Fibroblast of lung (primary cell): ENCODE data around the gene NUP93. TPM values are rescaled to one million over a fixed set of nuclear protein-coding genes. Genes with fewer than 3 reads are reported as not detected.

ENCODE experiments used
- DNase-seq, 2 donors: peaks; one replicate each; pipeline versions ENCODE4 v3.0.0 to v3.0.0-alpha.2; 2010; ENCODE audit warnings: low read depth in 2 of 2
- H2AFZ ChIP-seq: 2 replicates; pipeline ENCODE4 v1.5.1; 2012; ENCODE audit warnings: low read length, control low read depth, inconsistent platforms
- H3K27ac ChIP-seq: 2 replicates; pipeline ENCODE4 v1.5.1; 2011; ENCODE audit warnings: low read length, control low read depth; ENCODE audit not compliant: insufficient read depth
- H3K27me3 ChIP-seq: 2 replicates; pipeline ENCODE4 v1.5.1; 2011; ENCODE audit warnings: mild to moderate bottlenecking, low read length; ENCODE audit not compliant: control insufficient read depth, insufficient read depth
- H3K36me3 ChIP-seq: 2 replicates; pipeline ENCODE4 v1.5.1; 2011; ENCODE audit warnings: low read length; ENCODE audit not compliant: control insufficient read depth, insufficient read depth
- H3K4me1 ChIP-seq: 2 replicates; pipeline ENCODE4 v1.5.1; 2011; ENCODE audit warnings: low read length; ENCODE audit not compliant: control insufficient read depth, insufficient read depth; ENCODE audit errors: extremely low read depth
- H3K4me2 ChIP-seq: 2 replicates; pipeline ENCODE4 v1.5.1; 2011; ENCODE audit warnings: low read length, control low read depth; ENCODE audit not compliant: insufficient read depth; ENCODE audit errors: extremely low read depth
- H3K4me3 ChIP-seq, 4 experiments: fragments of 200-600 bp in 1 of 4; sonication (generic) in 1 of 4; replicated peaks in 1 of 4; 2 replicates each; pipeline ENCODE4 v1.5.1; 2011 to 2016; ENCODE audit warnings: low read length in 4 of 4, low read depth in 3 of 4, mild to moderate bottlenecking in 3 of 4, control low read depth in 2 of 4, inconsistent platforms in 1 of 4, mixed read lengths in 1 of 4; ENCODE audit not compliant: insufficient read depth in 1 of 4; ENCODE audit errors: control extremely low read depth in 1 of 4
- H3K79me2 ChIP-seq: 2 replicates; pipeline ENCODE4 v1.5.1; 2012; ENCODE audit warnings: mild to moderate bottlenecking, low read length, inconsistent platforms; ENCODE audit not compliant: control insufficient read depth, insufficient read depth
- H3K9ac ChIP-seq: 2 replicates; pipeline ENCODE4 v1.5.1; 2011; ENCODE audit warnings: mild to moderate bottlenecking, low read length, control low read depth; ENCODE audit not compliant: insufficient read depth
- H3K9me3 ChIP-seq: 2 replicates; pipeline ENCODE4 v1.5.1; 2012; ENCODE audit warnings: low read depth, low read length; ENCODE audit not compliant: control insufficient read depth, insufficient read depth
- H4K20me1 ChIP-seq: 2 replicates; pipeline ENCODE4 v1.5.1; 2011; ENCODE audit warnings: low read length; ENCODE audit not compliant: control insufficient read depth, insufficient read depth; ENCODE audit errors: extremely low read depth
- EZH2 ChIP-seq: IDR thresholded peaks from 2 replicates; pipeline ENCODE4 v1.5.1; 2012; ENCODE audit warnings: low read length, control low read depth, mild to moderate bottlenecking; ENCODE audit errors: missing control alignments
- polyA plus RNA-seq, 2 donors: library from polyadenylated mRNA; depleted of rRNA in 1 of 2; stranded (reverse) in 1 of 2; unstranded in 1 of 2; fragments of >200 nt; gene quantifications; 2 replicates each; pipeline ENCODE4 v1.2.1, GENCODE V29; 2011 to 2012; ENCODE audit warnings: missing spikeins in 1 of 2
- total RNA-seq: library from RNA; depleted of rRNA; stranded (reverse); fragments of >200 nt; gene quantifications from 2 replicates; pipeline ENCODE4 v1.2.1, GENCODE V29; 2014
- TF ChIP-seq, protein P1 (sequence below), 2 donors: IDR thresholded peaks in 1 of 2; conservative IDR thresholded peaks in 1 of 2; 1 replicate in 1 of 2; 2 replicates in 1 of 2; pipeline ENCODE4 v1.5.1; 2011 to 2012; ENCODE audit warnings: low read length in 2 of 2, control low read depth in 1 of 2, inconsistent platforms in 1 of 2, low read depth in 1 of 2, mild to moderate bottlenecking in 1 of 2

The NUP93 gene
- total and polyA plus RNA-seq, 2 donors (not counting 1 experiment from before 2014, with no cell fraction given): 37.6 to 42.9 TPM

DNA sequence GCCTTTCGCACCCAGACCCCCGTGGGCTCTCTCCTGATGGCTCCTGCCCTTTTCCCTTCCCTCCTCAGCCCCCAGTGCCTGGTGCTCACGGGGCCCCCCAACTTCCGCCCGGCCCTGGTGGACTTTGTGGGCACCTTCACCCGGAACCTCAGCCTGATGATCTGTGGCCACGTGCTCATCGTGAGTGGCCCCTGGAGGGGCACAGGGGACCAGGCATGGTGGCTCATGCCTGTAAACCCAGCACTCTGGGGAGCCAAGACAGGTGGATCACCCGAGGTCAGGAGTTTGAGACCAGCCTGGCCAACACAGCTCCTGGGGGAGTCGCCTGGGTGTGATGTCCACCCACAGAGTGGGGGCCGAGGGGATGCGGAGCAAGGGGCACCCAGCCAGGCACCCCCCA lies 156.4 kb downstream of the NUP93 start:
- Histone ChIP-seq H3K9ac (no peak overlapping the region), H3K27ac (no peak overlapping the region), H3K79me2 (no peaks in the 10 kb centered on the region), H3K4me3 (no peak overlapping the region), H4K20me1 (no peaks in the 10 kb centered on the region), H2AFZ (no peak overlapping the region), H3K4me2 (no peak overlapping the region), H3K4me1 (no peaks in the 10 kb centered on the region), H3K36me3 (no peaks in the 10 kb centered on the region), H3K9me3 (no peaks in the 10 kb centered on the region), H3K27me3 (no peaks in the 10 kb centered on the region)
- TF ChIP-seq EZH2: no peak
- TF ChIP-seq, protein P1, sequence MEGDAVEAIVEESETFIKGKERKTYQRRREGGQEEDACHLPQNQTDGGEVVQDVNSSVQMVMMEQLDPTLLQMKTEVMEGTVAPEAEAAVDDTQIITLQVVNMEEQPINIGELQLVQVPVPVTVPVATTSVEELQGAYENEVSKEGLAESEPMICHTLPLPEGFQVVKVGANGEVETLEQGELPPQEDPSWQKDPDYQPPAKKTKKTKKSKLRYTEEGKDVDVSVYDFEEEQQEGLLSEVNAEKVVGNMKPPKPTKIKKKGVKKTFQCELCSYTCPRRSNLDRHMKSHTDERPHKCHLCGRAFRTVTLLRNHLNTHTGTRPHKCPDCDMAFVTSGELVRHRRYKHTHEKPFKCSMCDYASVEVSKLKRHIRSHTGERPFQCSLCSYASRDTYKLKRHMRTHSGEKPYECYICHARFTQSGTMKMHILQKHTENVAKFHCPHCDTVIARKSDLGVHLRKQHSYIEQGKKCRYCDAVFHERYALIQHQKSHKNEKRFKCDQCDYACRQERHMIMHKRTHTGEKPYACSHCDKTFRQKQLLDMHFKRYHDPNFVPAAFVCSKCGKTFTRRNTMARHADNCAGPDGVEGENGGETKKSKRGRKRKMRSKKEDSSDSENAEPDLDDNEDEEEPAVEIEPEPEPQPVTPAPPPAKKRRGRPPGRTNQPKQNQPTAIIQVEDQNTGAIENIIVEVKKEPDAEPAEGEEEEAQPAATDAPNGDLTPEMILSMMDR (conservative IDR thresholded peaks at IDR 0.05 in 1 of 2, IDR thresholded peaks at IDR 0.05 in 1 of 2; ENCODE audit: low read depth in 1 of 2, low read length in 2 of 2): no peak
- no peak for DNase-seq

DNA sequence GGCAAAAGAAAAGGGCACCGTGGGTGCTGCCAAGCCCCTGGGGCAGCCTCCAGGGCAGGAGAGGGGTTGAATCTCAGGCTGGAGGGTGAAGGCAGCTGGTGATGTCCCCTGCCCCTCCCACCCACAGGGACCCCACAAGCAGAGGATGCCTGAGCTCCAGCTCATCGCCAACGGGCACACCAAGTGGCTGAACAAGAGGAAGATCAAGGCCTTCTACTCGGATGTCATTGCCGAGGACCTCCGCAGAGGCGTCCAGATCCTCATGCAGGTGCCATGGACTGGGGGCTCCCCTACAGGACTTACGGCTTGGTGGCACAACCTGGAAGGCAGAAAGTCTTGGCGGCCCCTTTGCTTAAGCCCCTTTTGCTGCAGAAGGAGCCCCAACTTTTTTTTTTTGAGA lies 156.9 kb downstream of the NUP93 start:
- Histone ChIP-seq H3K4me1 (no peaks in the 10 kb centered on the region), H2AFZ (no peak overlapping the region), H3K27ac (no peak overlapping the region), H3K4me2 (no peak overlapping the region), H3K4me3 (no peak overlapping the region), H3K79me2 (no peaks in the 10 kb centered on the region), H3K36me3 (no peaks in the 10 kb centered on the region), H4K20me1 (no peaks in the 10 kb centered on the region), H3K27me3 (no peaks in the 10 kb centered on the region), H3K9me3 (no peaks in the 10 kb centered on the region), H3K9ac (no peak overlapping the region)
- no peak for DNase-seq
- no peak for TF ChIP-seq EZH2
- TF ChIP-seq, protein P1 (conservative IDR thresholded peaks at IDR 0.05 in 1 of 2, IDR thresholded peaks at IDR 0.05 in 1 of 2; ENCODE audit: low read depth in 1 of 2, low read length in 2 of 2): no peak

DNA sequence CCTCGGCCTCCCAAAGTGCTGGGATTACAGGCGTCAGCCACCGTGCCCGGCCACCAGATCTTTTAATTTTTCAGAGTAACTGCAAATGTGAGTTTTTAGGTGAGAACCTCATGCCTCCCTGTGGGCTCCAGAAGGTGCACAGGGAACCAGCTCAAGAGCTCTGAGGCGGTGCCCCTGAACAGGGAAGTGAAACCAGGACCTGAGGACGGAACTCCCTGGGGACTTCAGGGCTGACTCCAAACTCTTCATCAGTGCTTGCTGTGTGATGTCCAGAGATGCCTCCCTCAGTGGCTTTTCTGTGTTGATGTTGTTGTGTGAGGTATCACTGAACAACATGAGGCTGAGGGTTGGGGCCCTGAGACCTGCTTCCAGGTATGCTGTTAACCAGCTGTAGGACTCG lies 158.9 kb downstream of the NUP93 start:
- TF ChIP-seq EZH2: no peak
- TF ChIP-seq, protein P1 (conservative IDR thresholded peaks at IDR 0.05 in 1 of 2, IDR thresholded peaks at IDR 0.05 in 1 of 2; ENCODE audit: low read depth in 1 of 2, low read length in 2 of 2): no peak
- Histone ChIP-seq H3K36me3 (no peaks in the 10 kb centered on the region), H3K9me3 (no peaks in the 10 kb centered on the region), H2AFZ (no peak overlapping the region), H3K4me2 (no peak overlapping the region), H3K27me3 (no peaks in the 10 kb centered on the region), H4K20me1 (no peaks in the 10 kb centered on the region), H3K4me3 (no peak overlapping the region), H3K79me2 (no peaks in the 10 kb centered on the region), H3K4me1 (no peaks in the 10 kb centered on the region), H3K9ac (no peak overlapping the region), H3K27ac (no peak overlapping the region)
- DNase-seq: no peak
